ENCODE measurements around the gene RNF169.
"Not testable (repeated sequence)": the region's sequence is repeated elsewhere in the genome, so short reads cannot be mapped to it uniquely, and the experiment has no call there.

The RNF169 gene

GRCh38 chr11:74822170-74822569, 73.5 kb downstream of the RNF169 start:
- H3K4me2 ChIP-seq (ENCODE audit: low read length), result no peak overlapping the region
- no peaks in the 10 kb centered on the region for H3K79me2 ChIP-seq (ENCODE audit: control insufficient read depth, insufficient read depth, low read length, poor library complexity)
- H3K4ac ChIP-seq (ENCODE audit: low read depth, low read length), result no peak overlapping the region
- H2AK5ac ChIP-seq (ENCODE audit: low read length), result no peak overlapping the region
- no peaks in the 10 kb centered on the region for H3K79me1 ChIP-seq (ENCODE audit: low read length)
- no peak overlapping the region for H4K8ac ChIP-seq (ENCODE audit: low read depth, low read length)
- H3K4me3 ChIP-seq (ENCODE audit: low read depth, low read length), result no peak overlapping the region
- H2BK12ac ChIP-seq (ENCODE audit: low read length), result no peak overlapping the region
- H3K23ac ChIP-seq (ENCODE audit: low read length), result no peak overlapping the region
- WGBS (ENCODE audit: extremely low coverage, insufficient coverage, insufficient read length), result no CpG with 5 or more reads among the region's 5 CpGs
- no peaks in the 10 kb centered on the region for H3K27me3 ChIP-seq (ENCODE audit: insufficient read depth, low read length)
- H4K91ac ChIP-seq (ENCODE audit: low read depth, low read length), result no peak overlapping the region
- H3K14ac ChIP-seq (ENCODE audit: low read length), result no peak overlapping the region
- H4K12ac ChIP-seq (ENCODE audit: low read depth, low read length), result no peak overlapping the region
- H3K4me1 ChIP-seq (ENCODE audit: control insufficient read depth in 1 of 2, insufficient read depth in 2 of 2, low read length in 2 of 2), result no peaks in the 10 kb centered on the region
- no peak overlapping the region for H3K9ac ChIP-seq (ENCODE audit: low read length)
- no peak overlapping the region for H3K18ac ChIP-seq (ENCODE audit: low read length)
- no peak overlapping the region for H2AFZ ChIP-seq (ENCODE audit: insufficient read depth, low read length, poor library complexity)
- DNase-seq, result no peak
- H2BK5ac ChIP-seq (ENCODE audit: low read depth, low read length, poor library complexity), result no peak overlapping the region
- no peak overlapping the region for H2BK120ac ChIP-seq (ENCODE audit: insufficient read depth, low read length, poor library complexity)
- H3K36me3 ChIP-seq (ENCODE audit: control insufficient read depth in 1 of 2, insufficient read depth in 2 of 2, low read length in 2 of 2), result peaks cover 7 to 8% of the 10 kb centered on the region in 2 experiments
- peaks cover 8% of the 10 kb centered on the region for H3K9me3 ChIP-seq (ENCODE audit: insufficient read depth, low read depth, low read length)
- H3K27ac ChIP-seq (ENCODE audit: low read depth, low read length), result no peak overlapping the region

GRCh38 chr11:74824285-74824982, 75.8 kb downstream of the RNF169 start:
- Histone ChIP-seq H4K12ac (ENCODE audit: low read depth, low read length) (no peak overlapping the region), H3K79me2 (ENCODE audit: control insufficient read depth, insufficient read depth, low read length, poor library complexity) (no peaks in the 10 kb centered on the region), H3K27me3 (ENCODE audit: insufficient read depth, low read length) (no peaks in the 10 kb centered on the region), H3K36me3 (ENCODE audit: control insufficient read depth in 1 of 2, insufficient read depth in 2 of 2, low read length in 2 of 2) (peaks cover 7 to 8% of the 10 kb centered on the region in 2 experiments), H4K91ac (ENCODE audit: low read depth, low read length) (no peak overlapping the region), H2BK12ac (ENCODE audit: low read length) (no peak overlapping the region), H2BK5ac (ENCODE audit: low read depth, low read length, poor library complexity) (no peak overlapping the region), H2AK5ac (ENCODE audit: low read length) (no peak overlapping the region), H3K9me3 (ENCODE audit: insufficient read depth, low read depth, low read length) (peaks cover 9% of the 10 kb centered on the region), H3K9ac (ENCODE audit: low read length) (no peak overlapping the region), H3K14ac (ENCODE audit: low read length) (no peak overlapping the region), H3K4me1 (ENCODE audit: control insufficient read depth in 1 of 2, insufficient read depth in 2 of 2, low read length in 2 of 2) (no peaks in the 10 kb centered on the region), H4K8ac (ENCODE audit: low read depth, low read length) (no peak overlapping the region), H3K79me1 (ENCODE audit: low read length) (no peaks in the 10 kb centered on the region), H3K18ac (ENCODE audit: low read length) (no peak overlapping the region), H3K27ac (ENCODE audit: low read depth, low read length) (no peak overlapping the region), H3K4me2 (ENCODE audit: low read length) (no peak overlapping the region), H2BK120ac (ENCODE audit: insufficient read depth, low read length, poor library complexity) (no peak overlapping the region), H3K4ac (ENCODE audit: low read depth, low read length) (no peak overlapping the region), H3K23ac (ENCODE audit: low read length) (no peak overlapping the region), H2AFZ (ENCODE audit: insufficient read depth, low read length, poor library complexity) (no peak overlapping the region), H3K4me3 (ENCODE audit: low read depth, low read length) (no peak overlapping the region)
- whole genome bisulfite sequencing (ENCODE audit: extremely low coverage, insufficient coverage, insufficient read length), result no CpG with 5 or more reads among the region's 1 CpG
- DNase-seq, result no peak

GRCh38 chr11:74825596-74825995, 76.9 kb downstream of the RNF169 start:
- not testable (repeated sequence) for H2BK5ac ChIP-seq (ENCODE audit: low read depth, low read length, poor library complexity); H3K9me3 ChIP-seq (ENCODE audit: insufficient read depth, low read depth, low read length); H2AFZ ChIP-seq (ENCODE audit: insufficient read depth, low read length, poor library complexity); H3K4me1 ChIP-seq (ENCODE audit: control insufficient read depth in 1 of 2, insufficient read depth in 2 of 2, low read length in 2 of 2); H3K27me3 ChIP-seq (ENCODE audit: insufficient read depth, low read length); H2BK12ac ChIP-seq (ENCODE audit: low read length); DNase-seq; H3K79me2 ChIP-seq (ENCODE audit: control insufficient read depth, insufficient read depth, low read length, poor library complexity); H3K18ac ChIP-seq (ENCODE audit: low read length); H3K14ac ChIP-seq (ENCODE audit: low read length); H4K12ac ChIP-seq (ENCODE audit: low read depth, low read length); H4K8ac ChIP-seq (ENCODE audit: low read depth, low read length); H3K9ac ChIP-seq (ENCODE audit: low read length); H3K36me3 ChIP-seq (ENCODE audit: control insufficient read depth in 1 of 2, insufficient read depth in 2 of 2, low read length in 2 of 2); H3K27ac ChIP-seq (ENCODE audit: low read depth, low read length); H3K79me1 ChIP-seq (ENCODE audit: low read length); H3K4me2 ChIP-seq (ENCODE audit: low read length); H3K4ac ChIP-seq (ENCODE audit: low read depth, low read length); H3K4me3 ChIP-seq (ENCODE audit: low read depth, low read length); H4K91ac ChIP-seq (ENCODE audit: low read depth, low read length); H2AK5ac ChIP-seq (ENCODE audit: low read length); H2BK120ac ChIP-seq (ENCODE audit: insufficient read depth, low read length, poor library complexity); H3K23ac ChIP-seq (ENCODE audit: low read length)
- WGBS (ENCODE audit: extremely low coverage, insufficient coverage, insufficient read length), result no CpG with 5 or more reads among the region's 2 CpGs

- no CpG with 5 or more reads among the region's 4 CpGs for WGBS (ENCODE audit: extremely low coverage, insufficient coverage, insufficient read length)
- no peak overlapping the region for H4K8ac ChIP-seq (ENCODE audit: low read depth, low read length)
- H3K4me3 ChIP-seq (ENCODE audit: low read depth, low read length), result no peak overlapping the region
- no peaks in the 10 kb centered on the region for H3K79me2 ChIP-seq (ENCODE audit: control insufficient read depth, insufficient read depth, low read length, poor library complexity)
- H2AFZ ChIP-seq (ENCODE audit: insufficient read depth, low read length, poor library complexity), result no peak overlapping the region
- H2BK120ac ChIP-seq (ENCODE audit: insufficient read depth, low read length, poor library complexity), result no peak overlapping the region
- H3K9ac ChIP-seq (ENCODE audit: low read length), result no peak overlapping the region
- no peak overlapping the region for H3K23ac ChIP-seq (ENCODE audit: low read length)
- H3K14ac ChIP-seq (ENCODE audit: low read length), result no peak overlapping the region
- no peak overlapping the region for H4K91ac ChIP-seq (ENCODE audit: low read depth, low read length)
- no peak overlapping the region for H2BK5ac ChIP-seq (ENCODE audit: low read depth, low read length, poor library complexity)
- H4K12ac ChIP-seq (ENCODE audit: low read depth, low read length), result no peak overlapping the region
- peaks cover 7 to 8% of the 10 kb centered on the region in 2 experiments for H3K36me3 ChIP-seq (ENCODE audit: control insufficient read depth in 1 of 2, insufficient read depth in 2 of 2, low read length in 2 of 2)
- no peak overlapping the region for H3K4me2 ChIP-seq (ENCODE audit: low read length)
- no peaks in the 10 kb centered on the region for H3K4me1 ChIP-seq (ENCODE audit: control insufficient read depth in 1 of 2, insufficient read depth in 2 of 2, low read length in 2 of 2)
- no peak overlapping the region for H2BK12ac ChIP-seq (ENCODE audit: low read length)
- H3K18ac ChIP-seq (ENCODE audit: low read length), result no peak overlapping the region
- no peak for DNase-seq
- no peak overlapping the region for H3K4ac ChIP-seq (ENCODE audit: low read depth, low read length)
- no peaks in the 10 kb centered on the region for H3K79me1 ChIP-seq (ENCODE audit: low read length)
- no peak overlapping the region for H2AK5ac ChIP-seq (ENCODE audit: low read length)
- no peak overlapping the region for H3K27ac ChIP-seq (ENCODE audit: low read depth, low read length)
- peaks cover 9% of the 10 kb centered on the region for H3K9me3 ChIP-seq (ENCODE audit: insufficient read depth, low read depth, low read length)
- H3K27me3 ChIP-seq (ENCODE audit: insufficient read depth, low read length), result no peaks in the 10 kb centered on the region
Observed at GRCh38 chr11:74826901-74827300, 78.3 kb downstream of the RNF169 start.
